SU-DHL-6 (cell line): ENCODE results near the gene DDX31.

Experiments used
- H2AFZ ChIP-seq: fragments of 200-600 bp; sonication (generic); 2 replicates; pipeline ENCODE4 v1.6.1; 2014; ENCODE audit warnings: low read depth, mild to moderate bottlenecking, moderate library complexity, mixed read lengths, antibody characterized with exemption, low read length; ENCODE audit not compliant: severe bottlenecking
- H3F3A ChIP-seq: fragments of 200-600 bp; shearing (Covaris generic); 2 replicates; pipeline ENCODE4 v1.6.0; 2016; ENCODE audit warnings: antibody characterized with exemption, mild to moderate bottlenecking; ENCODE audit not compliant: insufficient read depth
- H3K27ac ChIP-seq: fragments of 200-600 bp; sonication (generic); 2 replicates; pipeline ENCODE4 v1.5.1; 2016; ENCODE audit warnings: low read depth, mild to moderate bottlenecking, low read length, moderate library complexity, mixed read lengths
- H3K27me3 ChIP-seq: fragments of 200-600 bp; sonication (generic), shearing (Covaris generic); 2 replicates; pipeline ENCODE4 v1.6.0; 2014; ENCODE audit warnings: mild to moderate bottlenecking, low read length
- H3K36me3 ChIP-seq: fragments of 200-600 bp; sonication (generic); 2 replicates; pipeline ENCODE4 v1.6.1; 2014; ENCODE audit warnings: mild to moderate bottlenecking, low read length, mixed read lengths
- H3K4me2 ChIP-seq: fragments of 300-600, 200-600 bp; shearing (Covaris generic), sonication (generic); 2 replicates; pipeline ENCODE4 v1.6.0; 2014; ENCODE audit warnings: low read length, low read depth, mild to moderate bottlenecking; ENCODE audit not compliant: poor library complexity, severe bottlenecking
- H3K4me3 ChIP-seq: fragments of 200-600 bp; sonication (generic); 2 replicates; pipeline ENCODE4 v1.5.1; 2014; ENCODE audit warnings: antibody characterized with exemption, low read length, mild to moderate bottlenecking, mixed read lengths; ENCODE audit not compliant: insufficient read depth, poor library complexity, severe bottlenecking
- H3K79me2 ChIP-seq: fragments of 200-600 bp; sonication (generic); 2 replicates; pipeline ENCODE4 v1.6.1; 2014; ENCODE audit warnings: mild to moderate bottlenecking, low read length, moderate library complexity; ENCODE audit not compliant: insufficient read depth
- H3K9ac ChIP-seq: fragments of 200-600 bp; sonication (generic); 2 replicates; pipeline ENCODE4 v1.7.0; 2014; ENCODE audit warnings: mild to moderate bottlenecking, low read length
- H3K9me2 ChIP-seq: fragments of 200-600 bp; sonication (generic); replicated peaks from 2 replicates; pipeline ENCODE4 v1.6.1; 2014; ENCODE audit warnings: low read length; ENCODE audit not compliant: insufficient read depth
- H3K9me3 ChIP-seq: fragments of 200-600 bp; sonication (generic); 2 replicates; pipeline ENCODE4 v1.6.1; 2014; ENCODE audit warnings: low read length, mixed read lengths; ENCODE audit not compliant: insufficient read depth
- H4K20me1 ChIP-seq: fragments of 200-600 bp; sonication (generic); 2 replicates; pipeline ENCODE4 v1.6.1; 2014; ENCODE audit warnings: low read depth, mild to moderate bottlenecking, antibody characterized with exemption, low read length, moderate library complexity, mixed read lengths
- EZH2phosphoT487 ChIP-seq: fragments of 200-600 bp; sonication (generic), shearing (Covaris generic); conservative IDR thresholded peaks from 2 replicates; pipeline ENCODE4 v1.6.1; 2018; ENCODE audit warnings: mild to moderate bottlenecking, antibody characterized with exemption, low read length, moderate library complexity, mixed read lengths
- TF ChIP-seq, protein P1 (sequence below): fragments of 200-600 bp; sonication (generic); IDR thresholded peaks from one replicate; pipeline ENCODE4 v1.5.1; 2017; ENCODE audit warnings: antibody characterized with exemption, mild to moderate bottlenecking, low read length, moderate library complexity; ENCODE audit not compliant: insufficient read depth, poor library complexity, severe bottlenecking

DDX31 gene

DNA sequence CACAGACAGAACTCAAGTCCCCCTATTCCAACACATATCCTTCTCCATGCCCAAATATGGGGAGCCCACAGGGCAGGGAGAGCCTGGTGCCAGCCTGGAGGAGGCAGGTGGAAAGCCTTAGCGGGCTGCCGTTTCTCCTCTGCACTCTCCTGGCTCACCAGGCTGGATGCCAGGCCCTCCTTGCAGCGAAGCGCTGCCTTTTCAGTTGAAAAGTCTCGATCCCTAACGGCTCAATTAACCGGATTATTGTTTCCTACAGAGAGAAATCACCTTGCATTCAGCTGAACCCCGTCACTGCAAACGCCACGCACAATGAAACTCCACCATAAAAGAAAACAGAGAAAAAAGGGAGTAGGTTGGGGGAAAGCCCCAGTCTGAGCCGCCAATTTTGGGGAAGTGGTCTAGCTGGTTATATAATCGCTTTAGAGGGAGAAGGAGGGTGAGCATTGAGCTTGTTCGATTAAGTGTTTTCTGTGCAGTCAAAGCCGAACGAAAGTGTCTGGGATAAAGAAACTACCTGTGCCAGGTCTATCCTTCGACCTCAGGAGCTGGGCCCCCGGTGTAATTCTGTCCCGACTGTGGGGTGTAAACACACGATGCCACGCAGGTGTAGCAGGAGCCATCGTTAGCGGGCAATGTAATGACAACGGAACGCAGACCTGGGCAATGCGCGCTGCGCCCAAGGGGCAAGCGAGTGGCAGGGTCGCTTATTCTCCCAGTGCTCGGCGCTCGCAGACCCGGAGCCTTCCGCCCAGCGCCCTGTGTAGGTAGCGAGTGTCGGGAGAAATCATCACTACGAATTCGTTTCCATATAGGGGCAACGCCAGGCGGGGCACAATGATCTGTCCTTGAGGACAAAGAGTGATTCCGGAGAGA, 83.6 kb downstream of the DDX31 start:
- Histone ChIP-seq H4K20me1 (no peaks in the 10 kb centered on the region), H2AFZ (no peak overlapping the region), H3K9me3 (no peaks in the 10 kb centered on the region), H3F3A (no peaks in the 10 kb centered on the region), H3K36me3 (no peaks in the 10 kb centered on the region), H3K9me2 (no peaks in the 10 kb centered on the region), H3K27ac (no peak overlapping the region), H3K9ac (no peak overlapping the region), H3K4me3 (no peak overlapping the region), H3K79me2 (no peaks in the 10 kb centered on the region), H3K4me2 (no peak overlapping the region), H3K27me3 (no peaks in the 10 kb centered on the region)
- TF ChIP-seq, protein P1, sequence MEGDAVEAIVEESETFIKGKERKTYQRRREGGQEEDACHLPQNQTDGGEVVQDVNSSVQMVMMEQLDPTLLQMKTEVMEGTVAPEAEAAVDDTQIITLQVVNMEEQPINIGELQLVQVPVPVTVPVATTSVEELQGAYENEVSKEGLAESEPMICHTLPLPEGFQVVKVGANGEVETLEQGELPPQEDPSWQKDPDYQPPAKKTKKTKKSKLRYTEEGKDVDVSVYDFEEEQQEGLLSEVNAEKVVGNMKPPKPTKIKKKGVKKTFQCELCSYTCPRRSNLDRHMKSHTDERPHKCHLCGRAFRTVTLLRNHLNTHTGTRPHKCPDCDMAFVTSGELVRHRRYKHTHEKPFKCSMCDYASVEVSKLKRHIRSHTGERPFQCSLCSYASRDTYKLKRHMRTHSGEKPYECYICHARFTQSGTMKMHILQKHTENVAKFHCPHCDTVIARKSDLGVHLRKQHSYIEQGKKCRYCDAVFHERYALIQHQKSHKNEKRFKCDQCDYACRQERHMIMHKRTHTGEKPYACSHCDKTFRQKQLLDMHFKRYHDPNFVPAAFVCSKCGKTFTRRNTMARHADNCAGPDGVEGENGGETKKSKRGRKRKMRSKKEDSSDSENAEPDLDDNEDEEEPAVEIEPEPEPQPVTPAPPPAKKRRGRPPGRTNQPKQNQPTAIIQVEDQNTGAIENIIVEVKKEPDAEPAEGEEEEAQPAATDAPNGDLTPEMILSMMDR, result no peak
- no peak for TF ChIP-seq EZH2phosphoT487

DNA sequence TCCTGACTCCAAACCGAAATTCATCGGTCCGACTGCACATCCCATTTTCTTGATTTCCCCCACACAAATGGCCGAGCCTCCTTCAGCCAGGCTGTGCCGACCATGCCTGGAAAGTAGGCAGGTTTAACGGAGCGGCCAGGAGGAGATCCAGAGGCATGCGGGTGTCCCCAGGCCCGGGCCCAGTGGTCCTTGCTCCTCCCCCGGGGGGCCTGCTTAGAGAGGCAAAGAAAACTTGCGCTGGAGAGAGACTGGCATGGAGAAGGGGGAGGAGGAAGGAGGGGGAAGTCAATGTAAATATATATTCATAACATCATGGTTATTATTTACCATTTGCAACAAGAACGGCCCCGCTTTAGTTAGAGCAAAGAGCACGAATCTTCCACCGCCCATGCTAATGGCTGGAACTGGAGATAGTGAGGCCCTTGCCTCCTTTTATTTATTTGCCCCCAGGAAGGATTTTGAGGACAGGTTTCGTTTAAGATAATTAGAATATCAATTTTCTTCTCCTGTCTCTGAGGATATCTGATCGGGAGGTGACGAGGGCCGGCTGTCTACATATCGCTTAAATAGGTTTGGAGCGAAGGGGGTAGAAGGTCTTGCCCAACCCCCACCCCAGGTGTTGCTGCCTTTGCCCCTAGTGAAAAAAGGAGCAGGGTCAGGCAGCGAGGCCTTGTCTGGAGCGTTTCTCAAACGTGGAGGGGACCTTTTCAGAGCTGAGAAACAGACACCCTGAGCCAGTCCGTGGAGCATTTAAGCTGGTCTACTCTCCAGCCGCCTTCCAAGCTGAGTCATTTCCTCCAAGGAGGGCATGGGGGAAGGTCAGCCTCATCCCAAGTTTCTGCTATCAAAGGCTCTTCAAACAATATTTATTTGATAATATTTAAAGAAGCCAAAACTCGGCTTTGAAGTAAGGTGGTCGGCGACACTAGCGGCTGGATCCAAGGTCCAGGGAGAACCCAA, 84.9 kb downstream of the DDX31 start:
- no peak overlapping the region for H3K4me2 ChIP-seq
- H3K9me2 ChIP-seq, result no peaks in the 10 kb centered on the region
- no peaks in the 10 kb centered on the region for H3F3A ChIP-seq
- no peak overlapping the region for H2AFZ ChIP-seq
- H4K20me1 ChIP-seq, result no peaks in the 10 kb centered on the region
- H3K9me3 ChIP-seq, result no peaks in the 10 kb centered on the region
- H3K36me3 ChIP-seq, result no peaks in the 10 kb centered on the region
- no peaks in the 10 kb centered on the region for H3K79me2 ChIP-seq
- no peak overlapping the region for H3K9ac ChIP-seq
- TF ChIP-seq, protein P1, result no peak
- no peak for TF ChIP-seq EZH2phosphoT487
- H3K27me3 ChIP-seq, result no peaks in the 10 kb centered on the region
- H3K27ac ChIP-seq, result no peak overlapping the region
- H3K4me3 ChIP-seq, result no peak overlapping the region

DNA sequence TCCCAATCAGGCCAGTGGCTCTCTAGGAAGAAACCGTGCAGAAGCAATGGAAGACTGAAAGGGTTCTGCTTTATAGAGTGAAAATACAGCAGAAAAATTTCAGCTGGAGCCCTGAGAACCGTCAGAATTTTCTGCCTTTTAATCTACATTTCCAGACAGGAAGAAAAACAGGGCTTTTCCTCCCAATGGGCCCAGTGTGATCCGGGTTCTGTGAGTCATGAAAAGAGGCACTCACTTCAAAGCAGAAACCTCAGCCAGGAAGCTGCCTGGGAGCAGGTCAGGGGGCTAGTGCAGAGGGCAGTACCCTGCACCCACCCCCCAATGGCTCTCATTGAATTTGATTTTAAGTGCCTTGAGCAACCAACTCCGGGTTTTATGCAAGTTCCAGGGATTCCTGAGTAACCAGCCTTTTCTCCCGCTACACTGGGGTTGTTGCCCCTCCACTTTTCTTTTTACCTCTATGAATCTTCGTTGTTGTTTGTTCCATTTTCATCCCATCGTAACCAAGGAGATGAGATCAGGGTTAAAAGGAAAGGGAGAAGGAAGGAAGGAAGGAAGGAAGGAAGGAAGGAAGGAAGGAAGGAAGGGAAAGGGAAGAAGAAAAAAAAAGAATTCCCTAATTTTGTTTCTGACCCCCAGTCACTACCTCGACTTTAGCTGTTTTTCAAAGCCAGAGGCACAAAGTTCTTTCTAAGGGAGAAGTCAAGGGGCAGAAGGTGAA, 86.0 kb downstream of the DDX31 start:
- H3K4me3 ChIP-seq, result no peak overlapping the region
- no peak overlapping the region for H3K4me2 ChIP-seq
- no peak overlapping the region for H2AFZ ChIP-seq
- no peak overlapping the region for H3K27ac ChIP-seq
- H4K20me1 ChIP-seq, result no peaks in the 10 kb centered on the region
- no peaks in the 10 kb centered on the region for H3K27me3 ChIP-seq
- H3K79me2 ChIP-seq, result no peaks in the 10 kb centered on the region
- TF ChIP-seq EZH2phosphoT487, result no peak
- TF ChIP-seq, protein P1, result no peak
- H3K9ac ChIP-seq, result no peak overlapping the region
- H3F3A ChIP-seq, result no peaks in the 10 kb centered on the region
- no peaks in the 10 kb centered on the region for H3K36me3 ChIP-seq
- no peaks in the 10 kb centered on the region for H3K9me2 ChIP-seq
- H3K9me3 ChIP-seq, result no peaks in the 10 kb centered on the region
